Esophagus squamous epithelium (tissue), 4 donors: ENCODE data around the gene NAA80.

Experiments used
- CTCF ChIP-seq, 6 experiments: fragments of 450-650 bp in 4 of 6; fragments of 200-600 bp in 2 of 6; sonication (generic) in 2 of 6; IDR thresholded peaks; one replicate each; pipeline ENCODE4 v1.5.1; 2016 to 2019; ENCODE audit warnings: antibody characterized with exemption in 6 of 6, mild to moderate bottlenecking in 4 of 6, moderate library complexity in 4 of 6
- POLR2A ChIP-seq, 4 donors: fragments of 450-650 bp; IDR thresholded peaks; one replicate each; pipeline ENCODE4 v1.6.1; 2017; ENCODE audit warnings: antibody characterized with exemption in 4 of 4, mild to moderate bottlenecking in 4 of 4, moderate library complexity in 3 of 4

DNA sequence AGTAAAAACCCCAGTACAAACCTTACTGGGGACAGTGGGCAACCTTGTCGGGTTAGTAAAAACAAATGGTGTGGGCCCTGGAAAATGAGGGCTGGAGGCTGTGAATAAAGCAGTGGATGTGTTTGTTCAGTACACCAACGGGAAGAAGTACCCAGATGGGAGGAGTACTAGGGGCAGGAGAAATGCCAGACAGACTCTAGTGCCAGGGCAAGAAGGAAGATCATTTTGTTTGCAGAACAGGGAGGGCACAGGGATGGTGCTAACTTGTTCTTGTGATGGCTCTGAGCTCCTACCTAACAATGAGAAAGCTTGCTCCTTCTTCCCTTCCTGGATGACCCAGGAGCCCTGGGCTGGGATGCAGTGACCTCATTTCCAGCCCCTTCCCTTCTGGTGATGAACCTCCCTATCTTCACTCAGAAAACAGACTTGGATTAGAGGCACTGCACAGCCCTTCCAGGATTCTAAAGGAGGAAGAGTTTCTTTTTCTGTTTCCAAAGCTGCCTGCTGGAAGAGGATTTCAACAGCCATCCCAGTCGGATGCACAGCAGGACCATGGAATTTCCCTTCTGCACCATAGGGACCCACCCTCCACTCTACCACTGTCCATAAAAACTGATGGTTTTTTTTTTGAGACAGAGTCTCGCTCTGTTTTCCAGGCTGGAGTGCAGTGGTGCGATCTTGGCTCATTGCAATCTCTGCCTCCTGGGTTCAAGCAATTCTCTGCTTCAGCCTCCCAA lies 35.3 kb upstream of the NAA80 start:
- no peak for TF ChIP-seq POLR2A (IDR thresholded peaks at IDR 0.05)
- TF ChIP-seq CTCF (IDR thresholded peaks at IDR 0.05) = no peak
